C4-2B (cell line): Measurements from ENCODE around the gene HOXB2.

Experiments used
- CTCF ChIP-seq: fragments of 450-650 bp; conservative IDR thresholded peaks from 2 replicates; pipeline ENCODE4 v1.5.1; 2017; ENCODE audit warnings: mild to moderate bottlenecking
- ZFX ChIP-seq: fragments of 450-650 bp; IDR thresholded peaks from 2 replicates; pipeline ENCODE4 v1.6.1; 2017

- TF ChIP-seq CTCF = no peak
- TF ChIP-seq ZFX = no peak
These were observed 21.8 kb upstream of the HOXB2 start for GRCh38 chr17:48566717-48567116.
